Activated T-cell treated with anti-CD3 and anti-CD28 coated beads for 24 hours (primary cell): Measurements from ENCODE around the gene CELF2.
"Not testable (repeated sequence)": the region's sequence is repeated elsewhere in the genome, so short reads cannot be mapped to it uniquely, and the experiment has no call there.

Source experiments
- DNase-seq: peaks from one replicate; pipeline ENCODE4 v3.0.0-alpha.2; 2020; ENCODE audit warnings: low read depth

Gene CELF2

DNA sequence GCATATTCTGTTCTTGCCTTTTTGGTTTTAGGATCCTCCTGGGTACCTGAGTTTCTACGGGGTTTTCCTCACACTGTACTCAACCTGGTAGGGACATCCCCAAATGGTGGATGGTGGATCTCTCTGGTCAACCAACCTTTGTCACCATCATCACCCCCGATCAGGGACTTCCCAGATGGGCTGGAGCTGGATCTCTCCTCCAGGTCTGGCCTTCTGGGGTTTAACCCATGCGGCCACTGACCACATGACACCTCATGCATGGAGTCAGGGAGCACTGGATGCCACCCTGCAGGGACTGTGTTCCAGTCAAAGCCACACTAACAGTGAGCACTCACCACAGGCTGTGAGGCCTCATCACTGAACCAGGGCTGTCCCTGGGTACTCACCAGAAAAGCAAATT is 80.0 kb downstream of the CELF2 start:
- DNase-seq = no peak

DNA sequence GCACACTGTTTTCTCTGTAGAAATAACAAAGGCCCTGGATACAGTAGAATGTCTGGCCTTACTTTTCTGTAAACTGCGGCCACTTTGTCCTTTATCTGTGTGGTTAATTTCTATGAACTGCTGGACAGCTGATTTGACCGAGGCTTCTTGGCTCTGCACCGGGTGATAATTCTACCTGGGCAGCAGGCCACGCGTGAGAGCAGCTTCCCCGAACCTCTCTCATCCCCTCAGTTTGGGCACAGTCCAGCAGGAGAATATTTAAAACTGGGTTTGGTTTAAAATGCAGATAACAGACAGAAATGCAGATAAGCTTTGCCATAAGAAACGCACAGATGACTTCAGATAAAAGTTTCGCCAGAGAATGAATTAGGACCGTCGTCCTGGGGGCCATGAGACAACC is 81.0 kb downstream of the CELF2 start:
- DNase-seq = no peak

DNA sequence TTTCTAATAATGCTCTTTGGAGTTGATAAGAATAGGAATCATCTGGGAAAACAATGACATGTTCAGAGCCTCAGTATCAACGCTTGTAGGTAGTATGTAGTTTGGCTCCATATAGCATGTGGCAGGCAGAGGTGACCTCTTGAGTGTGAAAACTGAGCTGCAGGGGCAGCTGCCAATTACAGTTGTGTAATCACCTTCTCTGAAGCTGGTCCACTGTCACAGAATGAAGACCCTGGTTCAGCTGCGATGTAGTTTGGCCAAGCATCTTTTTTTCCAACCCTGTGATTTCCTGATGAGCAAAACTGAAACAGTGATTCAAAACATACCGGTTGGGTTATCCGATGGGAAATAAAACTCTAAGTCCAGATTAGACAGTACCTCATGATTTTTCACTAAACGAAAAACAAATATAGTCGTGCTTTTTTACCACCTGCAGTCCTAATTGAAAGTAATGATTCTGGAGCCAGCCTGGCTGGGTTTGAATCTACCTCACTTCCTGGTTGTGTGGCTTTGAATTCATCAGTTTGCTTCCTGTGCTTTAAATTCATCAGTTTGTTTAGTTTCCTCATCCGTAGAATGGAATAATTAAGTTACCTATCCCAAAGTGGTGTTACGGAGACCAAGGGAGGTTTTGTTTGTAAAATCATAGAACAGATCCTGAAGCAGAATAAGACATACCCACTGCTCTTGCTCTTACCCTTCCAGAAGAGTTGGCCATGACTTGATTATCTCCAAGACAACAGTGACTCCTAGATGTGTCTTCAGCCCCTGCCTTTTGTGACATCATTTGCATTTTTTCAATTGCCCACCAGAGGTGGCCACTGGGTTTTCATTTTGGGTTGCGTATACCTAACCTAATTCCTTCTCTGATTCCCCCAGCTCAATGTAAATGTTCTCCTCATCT is 87.4 kb downstream of the CELF2 start:
- DNase-seq = no peak

DNA sequence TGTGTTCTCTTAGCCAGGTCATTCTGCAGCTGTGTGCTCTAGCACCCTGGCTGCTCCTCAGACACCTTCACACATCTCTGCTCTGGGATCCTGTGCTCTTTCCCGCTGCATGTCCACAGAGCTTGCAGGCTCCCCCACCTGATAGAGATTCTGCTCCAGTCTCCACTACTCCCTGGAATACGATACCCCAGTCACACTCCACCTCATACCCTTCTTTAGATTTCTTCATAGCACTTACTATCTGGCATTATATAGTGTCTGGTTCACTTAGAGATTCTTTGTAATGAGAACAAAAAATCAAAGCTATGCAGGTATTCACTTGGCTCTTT is 88.0 kb downstream of the CELF2 start:
- no peak for DNase-seq

DNA sequence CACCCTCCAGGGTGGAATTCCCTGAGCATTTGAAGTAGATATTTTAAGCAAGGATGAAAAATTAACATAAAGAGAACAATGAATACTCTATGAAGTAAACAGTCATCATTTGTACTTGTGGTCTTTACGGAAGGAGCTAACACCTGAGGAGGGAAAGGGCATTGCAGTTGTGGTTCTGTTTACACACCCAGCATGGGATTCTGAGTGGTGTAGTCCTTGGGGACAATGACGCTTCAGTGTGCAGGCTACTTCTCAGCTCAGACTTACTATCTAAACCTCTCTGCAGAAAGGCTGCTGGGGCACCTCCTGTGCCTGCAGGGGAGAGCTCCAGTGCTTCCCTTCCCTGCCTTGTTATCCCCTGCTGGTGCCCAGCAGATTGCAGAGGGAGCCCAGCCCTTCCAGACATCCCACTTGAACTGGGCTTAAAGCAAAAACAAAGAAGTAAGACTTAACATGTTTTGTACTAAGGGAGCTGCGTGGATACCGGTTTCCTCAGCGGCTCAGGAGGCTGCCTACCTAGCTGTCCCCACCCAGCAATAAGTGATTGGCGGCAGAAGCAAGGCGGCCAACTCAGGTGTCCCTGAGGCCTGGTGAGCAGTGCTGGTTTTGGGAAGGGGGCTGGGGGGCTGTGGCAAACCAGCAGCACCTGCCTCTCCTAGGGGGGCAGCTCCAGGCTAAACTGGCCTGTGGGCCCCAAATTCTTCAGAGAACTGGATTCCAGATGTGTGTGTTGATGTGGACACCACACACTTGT is 89.1 kb downstream of the CELF2 start:
- no peak for DNase-seq

DNA sequence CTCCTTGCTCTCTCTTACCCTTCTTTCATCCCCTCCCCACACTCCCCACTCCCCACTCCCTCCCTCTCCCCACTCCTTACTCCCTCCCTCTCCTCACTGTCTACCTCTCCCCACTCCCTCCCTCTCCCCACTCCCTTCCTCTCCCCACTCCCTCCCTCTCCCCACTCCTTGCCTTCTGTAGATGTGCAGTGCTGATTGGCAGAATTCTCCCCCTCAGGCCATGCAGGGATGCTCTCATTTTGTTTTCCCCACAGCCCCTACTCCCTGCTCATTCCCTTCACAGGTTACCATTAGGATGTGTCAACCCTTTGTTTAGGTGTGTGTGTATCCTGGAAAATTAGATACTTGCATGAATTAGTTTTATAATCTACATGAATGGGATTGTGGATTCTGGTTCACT is 90.3 kb downstream of the CELF2 start:
- DNase-seq = no peak

DNA sequence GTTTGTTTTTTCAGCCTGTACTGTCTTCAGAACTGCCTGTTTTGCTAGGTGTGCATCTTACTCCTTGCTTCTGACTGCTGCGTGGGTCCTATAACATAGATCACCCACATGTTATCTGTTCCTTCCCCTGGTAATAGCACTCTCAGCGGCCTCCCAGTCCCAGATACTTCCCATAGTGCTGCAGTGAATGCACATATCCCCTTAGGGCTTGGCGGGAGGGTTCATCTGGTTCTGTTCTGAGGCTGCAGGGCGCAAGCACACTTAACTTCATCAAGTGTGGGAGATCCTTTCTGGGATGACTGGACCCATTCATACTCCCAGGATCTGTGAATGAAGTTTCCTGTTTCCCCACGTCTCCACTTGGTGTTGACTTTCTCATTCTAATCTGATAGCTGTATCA is 90.7 kb downstream of the CELF2 start:
- no peak for DNase-seq

DNA sequence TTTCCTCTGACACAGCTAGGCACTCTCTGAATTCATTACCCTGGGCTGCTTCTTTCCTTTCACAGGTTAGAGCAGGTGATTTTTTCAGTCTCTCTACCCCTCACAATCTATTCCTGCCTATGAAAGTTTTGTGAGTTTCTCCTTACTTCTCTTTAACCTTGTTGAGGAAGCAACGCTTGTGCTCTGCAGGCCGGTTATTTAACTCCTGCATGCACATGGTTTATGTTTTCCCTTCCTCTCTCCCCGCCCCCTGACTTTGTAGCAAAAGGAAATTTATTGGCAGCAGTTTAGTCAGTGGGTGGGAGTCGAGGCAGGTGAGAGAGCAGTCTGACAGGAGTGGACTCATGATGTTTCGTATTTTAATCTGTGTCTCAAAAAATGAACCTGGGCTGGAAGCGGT is 91.9 kb downstream of the CELF2 start:
- DNase-seq = no peak

DNA sequence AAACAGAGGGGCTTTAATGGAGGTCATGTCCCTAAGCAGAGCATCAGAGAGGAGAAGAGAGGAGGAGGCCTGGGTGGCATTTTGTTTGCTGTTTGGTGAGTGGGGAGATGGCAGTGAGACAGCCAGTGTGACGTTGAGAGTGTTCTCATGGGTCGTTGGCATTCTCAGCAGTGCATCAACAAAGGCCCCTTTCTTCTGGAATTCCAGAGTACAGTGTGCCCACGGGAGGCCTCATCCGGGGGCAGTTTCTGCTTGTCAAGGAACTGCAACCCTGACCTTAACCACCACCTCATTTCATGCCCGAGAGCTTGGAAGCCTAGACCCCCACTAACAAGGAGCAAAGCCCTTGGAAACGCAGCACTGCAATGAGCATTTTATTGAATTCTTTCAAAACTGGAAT is 92.9 kb downstream of the CELF2 start:
- no peak for DNase-seq

DNA sequence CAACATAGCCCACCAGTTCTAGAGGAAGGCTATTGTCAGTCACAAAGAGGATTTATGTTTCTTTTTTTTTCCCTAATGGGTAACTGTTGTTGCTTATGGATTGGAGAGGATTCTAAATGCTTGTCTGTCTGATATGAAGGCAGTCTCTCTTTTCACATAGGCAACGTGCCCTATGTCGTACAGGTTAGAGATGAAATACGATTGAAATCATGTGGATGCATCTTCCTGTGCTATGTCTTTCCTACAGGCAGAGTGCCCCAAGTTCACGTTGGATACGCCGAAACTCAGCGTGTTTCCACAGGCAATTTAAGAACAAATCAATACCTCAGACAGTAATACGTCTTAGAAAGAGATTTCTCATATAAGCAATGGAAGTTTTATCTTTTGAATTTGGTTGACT is 93.8 kb downstream of the CELF2 start:
- no peak for DNase-seq

DNA sequence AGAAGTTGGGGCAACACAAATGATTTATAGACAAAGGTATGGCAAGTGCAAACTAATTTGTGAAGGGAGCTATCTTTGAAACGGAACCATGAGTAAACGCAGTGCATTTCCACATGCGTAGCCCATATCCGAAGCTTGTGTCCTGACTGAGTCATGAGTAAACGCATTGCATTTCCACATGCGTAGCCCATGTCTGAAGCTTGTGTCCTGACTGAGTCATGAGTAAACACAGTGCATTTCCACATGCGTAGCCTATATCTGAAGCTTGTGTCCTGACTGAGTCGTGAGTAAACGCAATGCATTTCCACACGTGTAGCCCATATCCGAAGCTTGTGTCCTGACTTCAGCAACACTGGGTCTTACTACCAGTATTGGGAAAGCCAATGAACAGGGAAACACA is 95.0 kb downstream of the CELF2 start:
- DNase-seq = no peak

DNA sequence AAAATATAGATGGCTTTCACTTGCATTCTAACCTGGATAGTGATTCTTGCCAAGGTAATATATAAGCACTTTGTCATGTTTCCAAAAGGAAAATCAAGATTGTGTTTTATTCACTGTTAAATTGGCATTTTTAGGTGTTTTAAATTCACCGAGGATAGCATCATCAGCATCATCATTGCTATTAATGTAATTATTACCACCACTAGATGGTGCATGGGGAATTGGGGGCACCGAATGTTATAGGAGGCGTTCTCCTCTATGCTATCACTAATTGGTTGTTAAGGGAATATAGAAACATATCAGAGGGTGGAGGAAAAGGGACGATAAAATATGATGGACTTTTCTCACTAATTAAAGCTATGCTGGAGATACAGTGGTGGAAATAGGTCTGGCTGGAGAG is 95.5 kb downstream of the CELF2 start:
- no peak for DNase-seq

DNA sequence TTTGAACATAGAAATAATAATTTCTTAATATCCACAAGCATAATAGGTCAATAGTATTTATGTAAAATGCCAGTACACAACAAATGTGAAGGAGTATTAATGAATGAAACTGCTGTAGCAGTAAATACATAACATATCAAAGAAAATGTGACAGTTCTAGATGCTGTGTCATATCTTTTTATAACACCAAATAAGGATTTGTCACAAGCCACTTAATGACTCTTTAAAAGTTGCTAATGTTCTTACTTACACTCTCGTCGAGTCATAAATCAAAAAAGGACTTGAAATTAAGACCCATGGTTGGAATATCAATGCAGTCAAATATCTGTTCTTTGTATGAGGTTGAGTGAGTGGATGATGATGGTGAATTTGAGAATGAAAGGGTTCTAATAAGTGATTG is 96.6 kb downstream of the CELF2 start:
- DNase-seq = no peak

DNA sequence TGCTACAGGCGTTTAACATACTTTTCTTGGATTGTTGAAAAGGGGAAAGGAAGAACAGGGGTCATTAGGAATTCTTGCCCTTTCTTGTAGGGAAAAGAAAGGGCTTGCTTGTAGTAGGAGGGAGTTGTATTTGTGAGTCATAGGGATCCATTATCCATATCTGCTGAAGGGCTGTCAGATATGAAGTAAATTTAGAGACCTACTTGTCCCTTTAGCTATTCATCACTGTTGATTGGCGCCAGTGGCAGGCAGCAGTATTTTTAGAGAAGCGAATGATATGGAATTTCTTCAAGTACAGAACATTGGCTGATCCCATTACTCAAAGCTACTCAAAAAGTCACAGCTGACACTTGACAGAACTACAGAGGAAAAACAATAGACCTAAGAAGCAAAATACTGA is 97.7 kb downstream of the CELF2 start:
- DNase-seq = no peak

DNA sequence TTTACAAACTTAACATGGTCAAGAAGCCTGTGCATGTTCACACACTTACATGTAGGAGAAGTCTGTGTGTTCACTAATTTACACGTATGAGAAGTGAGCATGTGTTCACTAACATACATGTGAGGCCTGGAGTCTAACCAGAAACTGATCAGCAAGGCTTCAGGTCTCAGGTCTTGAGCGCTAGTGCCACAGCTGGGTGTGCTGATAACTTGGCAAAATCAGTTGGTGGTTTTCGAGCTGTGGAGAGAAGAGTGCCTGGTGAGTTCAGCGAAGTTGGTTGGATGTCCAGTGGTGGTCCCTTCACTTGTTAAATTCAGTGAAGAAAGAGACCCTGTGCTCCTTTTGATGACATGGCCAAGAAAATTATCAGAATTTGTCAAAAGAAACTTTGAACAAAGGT is 98.7 kb downstream of the CELF2 start:
- DNase-seq = no peak

DNA sequence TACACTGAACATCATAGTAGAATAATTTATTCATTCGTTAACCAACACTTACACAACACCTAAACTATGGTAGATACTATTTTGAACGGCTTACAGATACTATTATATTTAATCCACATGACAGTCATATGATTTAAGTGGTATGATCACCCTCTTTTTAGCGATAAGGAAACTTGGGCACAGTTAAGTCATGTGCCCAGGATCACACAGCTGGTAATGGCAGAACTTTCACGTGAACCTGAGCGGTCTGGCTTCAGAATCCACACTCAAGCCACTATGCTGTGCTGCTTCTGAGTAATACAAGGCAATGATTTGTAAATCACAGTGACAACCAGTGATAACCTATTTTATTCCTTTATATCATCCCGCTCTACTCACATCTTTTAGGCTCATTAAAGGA is 99.1 kb downstream of the CELF2 start:
- DNase-seq = no peak

DNA sequence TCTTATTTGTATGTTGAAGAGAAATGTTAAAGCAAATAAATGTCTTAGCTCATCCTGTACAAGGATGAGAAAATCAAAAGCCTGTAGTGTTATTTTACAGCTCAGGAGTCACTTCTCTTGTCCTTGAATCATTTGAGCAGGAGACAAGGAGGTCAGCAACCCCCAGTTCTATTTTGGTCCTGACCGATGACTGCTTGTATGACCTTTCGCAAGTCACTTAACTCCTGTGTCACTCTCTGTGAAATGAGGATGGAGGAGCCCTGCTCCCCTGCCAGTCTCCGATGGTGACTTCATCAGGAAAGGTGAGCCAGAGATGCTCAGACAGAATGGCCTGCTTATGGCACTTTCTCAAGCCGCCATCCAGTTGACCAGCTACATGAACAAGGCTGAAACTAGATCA is 101.0 kb downstream of the CELF2 start:
- DNase-seq = no peak

DNA sequence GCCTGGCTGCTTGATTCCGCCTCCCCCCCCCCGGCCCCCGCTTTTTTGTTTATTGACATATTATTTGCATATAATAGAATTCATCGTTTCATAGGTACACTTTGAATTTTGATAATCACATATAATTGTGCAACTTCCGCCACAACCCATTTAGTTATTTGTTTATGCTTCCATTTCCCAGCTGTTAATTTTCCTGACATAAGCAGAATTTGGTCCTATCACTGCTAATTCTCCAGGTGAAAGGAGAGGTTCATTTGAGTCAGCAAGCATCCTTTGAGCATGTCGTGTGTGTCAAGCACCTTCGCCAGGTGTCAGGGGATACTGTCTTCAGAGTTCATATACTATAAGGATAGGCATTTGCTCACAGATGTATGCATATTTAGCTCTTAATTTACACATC is 102.2 kb downstream of the CELF2 start:
- no peak for DNase-seq

DNA sequence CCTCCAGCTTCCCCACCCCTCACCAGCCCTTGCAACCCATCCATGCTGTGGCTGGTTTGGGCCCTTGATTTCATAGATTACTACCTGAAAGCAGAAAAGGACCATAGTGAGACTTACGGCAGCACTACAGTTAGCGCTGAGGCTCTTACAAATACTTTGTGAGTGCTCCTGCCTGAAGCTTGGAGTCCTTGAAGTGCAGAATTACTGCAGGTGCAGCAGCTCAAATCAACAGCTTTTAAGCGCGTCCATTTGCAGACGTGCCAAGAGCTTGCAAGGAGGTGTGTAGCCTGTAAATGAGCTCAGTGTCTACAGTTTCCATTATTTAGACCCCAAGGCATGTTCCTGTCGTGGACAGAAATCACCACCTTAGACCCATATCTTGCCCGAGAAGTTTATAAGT is 103.0 kb downstream of the CELF2 start:
- DNase-seq = no peak

DNA sequence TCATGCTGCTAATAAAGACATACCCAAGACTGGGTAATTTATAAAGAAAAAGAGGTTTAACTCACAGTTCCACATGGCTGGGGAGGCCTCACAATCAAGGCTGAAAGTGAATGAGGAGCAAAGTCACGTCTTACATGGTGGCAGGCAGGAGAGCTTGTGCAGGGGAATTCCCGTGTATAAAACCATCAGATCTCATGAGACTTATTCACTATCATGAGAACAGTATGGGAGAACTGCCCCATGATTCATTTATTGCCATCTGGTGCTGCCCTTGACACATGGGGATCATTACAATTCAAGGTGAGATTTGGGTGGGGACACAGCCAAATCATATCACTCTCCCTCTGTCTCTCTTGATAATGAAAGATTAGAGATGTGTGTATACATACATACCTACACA is 106.2 kb downstream of the CELF2 start:
- not testable (repeated sequence) for DNase-seq

DNA sequence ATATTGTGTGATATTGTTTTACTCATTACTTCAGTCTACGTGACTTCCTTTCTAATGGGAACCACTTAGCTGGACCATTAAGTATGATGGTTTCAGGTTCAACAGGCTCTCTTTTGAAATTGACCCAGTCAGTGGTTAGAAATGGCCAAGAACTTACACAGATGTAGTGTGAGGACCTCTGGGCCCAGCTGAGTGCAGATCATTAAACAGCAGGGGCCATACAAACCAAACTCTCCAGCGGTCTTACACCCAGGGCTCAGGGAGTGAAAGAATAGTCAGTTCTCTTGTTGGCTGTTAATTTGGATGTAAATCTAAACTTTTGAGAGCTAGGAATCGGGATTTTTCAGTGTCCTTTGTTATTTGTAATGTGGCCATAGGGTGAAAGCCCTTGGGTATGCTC is 107.3 kb downstream of the CELF2 start:
- DNase-seq = no peak

DNA sequence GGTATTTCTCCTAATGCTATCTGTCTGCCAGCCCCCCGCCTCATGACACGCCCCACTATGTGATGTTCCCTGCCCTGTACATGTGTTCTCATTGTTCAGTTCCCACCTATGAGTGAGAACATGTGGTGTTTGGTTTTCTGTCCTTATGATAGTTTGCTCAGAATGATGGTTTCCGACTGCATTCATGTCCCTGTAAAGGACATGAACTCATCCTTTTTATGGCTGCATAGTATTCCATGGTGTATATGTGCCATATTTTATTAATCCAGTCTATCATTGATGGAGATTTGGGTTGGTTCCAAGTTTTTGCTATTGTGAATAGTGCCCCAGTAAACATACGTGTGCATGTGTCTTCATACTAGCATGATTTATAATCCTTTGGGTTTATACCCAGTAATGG is 109.3 kb downstream of the CELF2 start:
- DNase-seq = not testable (repeated sequence)

DNA sequence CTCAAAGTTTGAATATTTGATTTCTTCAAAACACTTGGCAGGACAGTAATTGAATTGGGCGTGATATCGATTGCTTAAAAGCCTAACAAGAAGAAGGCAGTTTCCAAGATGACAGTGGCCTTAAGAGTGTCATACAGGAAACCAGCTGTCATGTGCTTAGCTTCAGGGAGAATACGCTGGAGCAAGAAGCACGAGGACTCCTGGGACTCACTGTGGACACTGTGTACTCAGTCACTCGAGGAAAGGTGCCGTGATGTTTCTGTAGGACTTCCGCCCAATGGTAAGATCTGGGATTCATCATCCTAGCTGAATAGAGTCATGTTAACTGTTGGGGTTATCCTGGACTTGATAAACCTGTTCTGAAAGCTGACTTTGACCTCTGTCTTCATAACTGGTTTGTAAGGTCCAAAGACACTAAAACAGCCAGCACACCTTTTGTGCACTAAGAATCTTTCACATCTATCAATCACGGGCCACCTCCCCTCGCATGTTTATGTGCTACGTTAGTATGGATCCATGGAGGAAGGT is 113.5 kb downstream of the CELF2 start:
- DNase-seq = no peak

DNA sequence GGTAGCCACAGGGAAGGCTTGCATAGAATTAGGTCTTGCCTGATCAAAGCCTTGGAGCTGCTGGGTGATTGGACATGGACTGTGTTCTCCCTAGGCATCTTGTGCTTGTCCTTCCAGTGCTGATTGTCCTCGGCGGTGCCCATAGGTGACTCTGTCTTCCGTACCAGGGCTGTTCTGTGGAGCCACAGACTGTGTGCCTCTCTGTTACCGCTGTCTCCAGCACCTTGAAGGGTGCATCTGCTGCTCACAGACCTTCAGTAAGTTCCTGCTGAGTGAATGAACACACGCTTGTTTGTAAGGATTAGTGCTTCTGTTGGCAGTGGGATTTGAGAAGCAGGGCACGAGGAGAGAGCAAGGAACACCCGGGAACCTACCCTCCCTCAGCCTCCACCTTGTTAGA is 116.7 kb downstream of the CELF2 start:
- no peak for DNase-seq
